Measurements from ENCODE around the gene NPHP4. TPM values are rescaled to one million over a fixed set of nuclear protein-coding genes. Genes with fewer than 3 reads are reported as not detected.

The NPHP4 gene
- total and polyA plus RNA-seq, 2 donors (not counting 3 experiments of a cell fraction or from before 2014, with no cell fraction given), result 4.4 to 11.7 TPM

DNA sequence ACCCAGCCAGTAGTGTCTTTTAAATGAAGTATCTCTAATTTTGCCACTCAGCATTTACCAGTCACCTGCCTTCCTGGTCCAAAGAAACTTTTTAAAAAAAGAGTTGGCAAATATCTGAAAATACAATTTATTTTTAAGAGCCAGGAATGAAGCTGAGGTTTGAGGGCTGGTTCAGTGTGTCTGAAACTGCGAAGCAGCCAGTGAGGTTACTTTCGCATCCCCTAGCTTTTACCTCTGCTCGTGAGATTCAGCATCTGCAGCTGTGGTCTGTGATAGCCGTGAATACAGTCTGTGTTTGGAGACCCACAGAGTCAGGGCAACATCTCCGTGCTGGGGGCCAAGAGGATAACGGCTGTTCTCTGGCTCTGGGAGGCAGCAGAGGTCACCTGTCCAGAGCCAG, 32.2 kb upstream of the NPHP4 start:
- Histone ChIP-seq H4K20me1 (replicated peaks; ENCODE audit: control insufficient read depth, extremely low read depth, insufficient read depth, low read length) (no peaks in the 10 kb centered on the region), H3K4me3 (replicated peaks in 1 of 3; ENCODE audit: insufficient read depth in 1 of 3, low read depth in 1 of 3, low read length in 3 of 3) (no peak overlapping the region), H3K9ac (replicated peaks; ENCODE audit: extremely low read depth, insufficient read depth, low read length) (no peak overlapping the region), H3K4me2 (ENCODE audit: insufficient read depth, low read length) (no peak overlapping the region), H3K79me2 (ENCODE audit: control insufficient read depth, insufficient read depth, low read length) (no peaks in the 10 kb centered on the region), H3K27ac (ENCODE audit: insufficient read depth, low read depth, low read length) (no peak overlapping the region), H3K9me1 (replicated peaks; ENCODE audit: control insufficient read depth, extremely low read depth, insufficient read depth, low read length) (no peaks in the 10 kb centered on the region), H3K9me3 (replicated peaks; ENCODE audit: control insufficient read depth, insufficient read depth, low read length) (no peaks in the 10 kb centered on the region), H3K36me3 (ENCODE audit: control insufficient read depth in 2 of 2, extremely low read depth in 1 of 2, insufficient read depth in 2 of 2, low read length in 2 of 2) (no peaks in the 10 kb centered on the region), H3K4me1 (ENCODE audit: control insufficient read depth, extremely low read depth, insufficient read depth, low read length) (no peaks in the 10 kb centered on the region), H3K27me3 (ENCODE audit: control insufficient read depth in 2 of 2, insufficient read depth in 2 of 2, low read length in 2 of 2) (no peaks in the 10 kb centered on the region), H2AFZ (ENCODE audit: low read depth, low read length) (no peak overlapping the region)
- ChIA-PET CTCF (interaction anchor here (2.9 kb wide), 1 partner anchor 10 kb away, joined by 12 read pairs; no protein-coding TSS in a partner anchor), POLR2A (no interaction called here)
- intact Hi-C loops (cut with micrococcal nuclease) (no loop called here), dilution Hi-C loops (cut with MboI; ENCODE audit: extremely low pct_ligation_motif_present, low sequenced_read_pairs) (no loop called here)
- FAIRE-seq (no peak), DNase-seq (ENCODE audit: low read depth, low spot score) (no peak)
- no TSS peak for BruUV-seq (replicated peaks)
- TF ChIP-seq EZH2 (IDR thresholded peaks at IDR 0.05; ENCODE audit: borderline replicate concordance, low read depth, low read length, severe bottlenecking) (no peak), GATA2 (IDR thresholded peaks at IDR 0.05; ENCODE audit: insufficient read depth, insufficient read length, low read depth, low read length) (no peak), FOS (IDR thresholded peaks at IDR 0.05; ENCODE audit: borderline replicate concordance, insufficient read depth, low read length) (no peak), POLR2A (IDR thresholded peaks at IDR 0.05; ENCODE audit: low read depth, low read length) (no peak), MYC (IDR thresholded peaks at IDR 0.05; ENCODE audit: low read depth, low read length) (no peak), POLR2AphosphoS5 (IDR thresholded peaks at IDR 0.05; ENCODE audit: insufficient read depth, low read depth, low read length) (no peak), JUN (IDR thresholded peaks at IDR 0.05; ENCODE audit: borderline replicate concordance, insufficient read depth, insufficient read length, low read depth) (no peak)
- TF ChIP-seq, protein P1, sequence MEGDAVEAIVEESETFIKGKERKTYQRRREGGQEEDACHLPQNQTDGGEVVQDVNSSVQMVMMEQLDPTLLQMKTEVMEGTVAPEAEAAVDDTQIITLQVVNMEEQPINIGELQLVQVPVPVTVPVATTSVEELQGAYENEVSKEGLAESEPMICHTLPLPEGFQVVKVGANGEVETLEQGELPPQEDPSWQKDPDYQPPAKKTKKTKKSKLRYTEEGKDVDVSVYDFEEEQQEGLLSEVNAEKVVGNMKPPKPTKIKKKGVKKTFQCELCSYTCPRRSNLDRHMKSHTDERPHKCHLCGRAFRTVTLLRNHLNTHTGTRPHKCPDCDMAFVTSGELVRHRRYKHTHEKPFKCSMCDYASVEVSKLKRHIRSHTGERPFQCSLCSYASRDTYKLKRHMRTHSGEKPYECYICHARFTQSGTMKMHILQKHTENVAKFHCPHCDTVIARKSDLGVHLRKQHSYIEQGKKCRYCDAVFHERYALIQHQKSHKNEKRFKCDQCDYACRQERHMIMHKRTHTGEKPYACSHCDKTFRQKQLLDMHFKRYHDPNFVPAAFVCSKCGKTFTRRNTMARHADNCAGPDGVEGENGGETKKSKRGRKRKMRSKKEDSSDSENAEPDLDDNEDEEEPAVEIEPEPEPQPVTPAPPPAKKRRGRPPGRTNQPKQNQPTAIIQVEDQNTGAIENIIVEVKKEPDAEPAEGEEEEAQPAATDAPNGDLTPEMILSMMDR (IDR thresholded peaks at IDR 0.05; ENCODE audit: extremely low read depth in 1 of 2, insufficient read depth in 1 of 2, low read depth in 1 of 2, low read length in 2 of 2), result no peak
- TF ChIP-seq, protein P2, sequence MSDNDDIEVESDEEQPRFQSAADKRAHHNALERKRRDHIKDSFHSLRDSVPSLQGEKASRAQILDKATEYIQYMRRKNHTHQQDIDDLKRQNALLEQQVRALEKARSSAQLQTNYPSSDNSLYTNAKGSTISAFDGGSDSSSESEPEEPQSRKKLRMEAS (IDR thresholded peaks at IDR 0.05; ENCODE audit: insufficient read depth, insufficient read length), result no peak

All from endothelial cell of umbilical vein (primary cell).